Measurements from ENCODE around the gene AP3D1. TPM values are rescaled to one million over a fixed set of nuclear protein-coding genes. Genes with fewer than 3 reads are reported as not detected.
"Not testable (repeated sequence)": the region's sequence is repeated elsewhere in the genome, so short reads cannot be mapped to it uniquely, and the experiment has no call there.

Gene AP3D1
- total and polyA plus RNA-seq, 12 donors = 63.9 to 168 (median 81.9) TPM

DNA sequence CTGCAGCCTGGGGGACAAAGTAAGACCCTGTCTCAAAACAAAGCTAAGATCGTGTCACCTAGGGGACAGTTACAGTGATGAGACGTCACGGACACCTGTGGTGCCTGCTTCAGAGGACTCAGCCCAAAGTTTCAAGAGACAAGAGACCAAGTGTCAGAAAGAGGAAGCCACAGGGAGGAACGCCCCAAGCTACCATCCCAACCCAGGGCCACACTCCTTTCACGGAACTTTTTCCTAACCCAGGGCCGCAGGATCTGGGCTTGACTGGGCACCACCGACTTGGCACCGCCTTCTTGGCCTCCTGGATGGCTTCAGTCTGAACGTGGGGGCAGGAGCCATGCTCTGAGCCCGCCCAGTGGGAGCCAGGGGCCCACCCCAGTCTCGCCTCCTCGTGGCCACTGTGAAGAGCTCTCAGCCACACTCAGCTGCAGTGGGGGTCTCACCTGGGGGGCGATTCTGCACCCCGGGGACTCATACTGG is 63.7 kb downstream of the AP3D1 start:
- peak in 1 of 8 donors; percentile 9 for ATAC-seq

DNA sequence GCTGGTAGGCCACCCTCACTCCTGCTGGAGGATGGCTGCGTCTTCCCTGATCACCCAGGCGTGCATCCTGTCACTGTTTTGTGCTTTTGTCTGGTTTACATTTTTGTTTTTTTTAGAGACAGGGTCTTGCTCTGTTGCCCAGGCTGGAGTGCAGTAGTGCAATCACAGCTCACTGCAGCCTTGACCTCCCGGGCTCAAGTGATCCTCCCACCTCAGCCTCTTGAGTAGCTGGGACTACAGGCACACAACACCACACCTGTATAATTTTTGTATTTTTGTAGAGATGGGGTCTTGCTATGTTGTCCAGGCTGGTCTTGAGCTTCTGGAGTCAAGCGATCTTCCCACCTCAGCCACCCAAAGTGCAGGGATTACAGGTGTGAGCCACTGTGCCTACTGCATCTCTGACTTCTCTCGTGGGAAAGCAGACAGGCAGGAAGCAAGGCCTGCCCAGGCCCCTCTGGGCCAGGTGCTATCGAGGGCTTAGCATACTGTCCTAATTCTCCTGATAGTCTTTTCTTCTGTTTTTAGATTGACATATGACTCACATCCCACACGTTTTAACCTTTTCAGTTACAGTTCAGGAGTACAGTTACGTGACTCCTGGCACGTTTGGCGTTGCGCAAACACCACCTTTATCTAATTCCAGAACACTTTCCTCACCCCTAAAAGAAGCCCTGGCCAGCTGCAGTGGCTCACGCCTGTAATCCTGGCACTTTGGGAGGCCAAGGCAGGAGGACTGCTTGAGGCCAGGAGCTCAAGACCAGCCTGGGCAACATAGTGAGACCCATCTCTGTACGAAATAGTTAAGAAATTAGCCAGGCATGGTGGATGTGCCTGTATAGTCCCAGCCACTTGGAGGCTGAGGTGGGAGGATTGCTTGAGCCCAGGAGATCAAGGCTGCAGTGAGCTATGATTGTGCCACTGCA is 64.4 kb downstream of the AP3D1 start:
- intact Hi-C loops (cut with DNase I); H3K27me3 ChIP-seq; H3K9me3 ChIP-seq; ATAC-seq; DNase-seq: not testable (repeated sequence)
- Histone ChIP-seq H3K27ac (peak overlapping the region in 4 of 10 donors; percentile 29 to 97 (median 56)), H3K4me1 (peaks cover 3 to 98% (median 45%) of the 10 kb centered on the region in 9 donors), H3K36me3 (peaks cover 0 to 29% (median 0%) of the 10 kb centered on the region in 9 donors), H3K4me3 (peak overlapping the region in 1 of 10 donors; percentile 5)
- WGBS, 2 donors = 76 to 82% methylated on average over 13 of the region's 13 CpGs

More for the DNA sequence above, 63.7 kb downstream of the AP3D1 start:
- Histone ChIP-seq H3K9me3 (no peaks in the 10 kb centered on the region), H3K36me3 (peaks cover 0 to 23% (median 0%) of the 10 kb centered on the region in 9 donors), H3K27me3 (no peaks in the 10 kb centered on the region), H3K27ac (peak overlapping the region in 4 of 10 donors; percentile 15 to 97 (median 56)), H3K4me1 (peaks cover 3 to 98% (median 52%) of the 10 kb centered on the region in 9 donors), H3K4me3 (peak overlapping the region in 1 of 10 donors; percentile 5)
- no peak for DNase-seq
- intact Hi-C loops (cut with DNase I) = no loop called here
- 84 to 86% methylated on average over 14 of the region's 14 CpGs for WGBS, 2 donors
- TF ChIP-seq, protein P1, sequence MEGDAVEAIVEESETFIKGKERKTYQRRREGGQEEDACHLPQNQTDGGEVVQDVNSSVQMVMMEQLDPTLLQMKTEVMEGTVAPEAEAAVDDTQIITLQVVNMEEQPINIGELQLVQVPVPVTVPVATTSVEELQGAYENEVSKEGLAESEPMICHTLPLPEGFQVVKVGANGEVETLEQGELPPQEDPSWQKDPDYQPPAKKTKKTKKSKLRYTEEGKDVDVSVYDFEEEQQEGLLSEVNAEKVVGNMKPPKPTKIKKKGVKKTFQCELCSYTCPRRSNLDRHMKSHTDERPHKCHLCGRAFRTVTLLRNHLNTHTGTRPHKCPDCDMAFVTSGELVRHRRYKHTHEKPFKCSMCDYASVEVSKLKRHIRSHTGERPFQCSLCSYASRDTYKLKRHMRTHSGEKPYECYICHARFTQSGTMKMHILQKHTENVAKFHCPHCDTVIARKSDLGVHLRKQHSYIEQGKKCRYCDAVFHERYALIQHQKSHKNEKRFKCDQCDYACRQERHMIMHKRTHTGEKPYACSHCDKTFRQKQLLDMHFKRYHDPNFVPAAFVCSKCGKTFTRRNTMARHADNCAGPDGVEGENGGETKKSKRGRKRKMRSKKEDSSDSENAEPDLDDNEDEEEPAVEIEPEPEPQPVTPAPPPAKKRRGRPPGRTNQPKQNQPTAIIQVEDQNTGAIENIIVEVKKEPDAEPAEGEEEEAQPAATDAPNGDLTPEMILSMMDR (IDR thresholded peaks at IDR 0.05) = no peak

DNA sequence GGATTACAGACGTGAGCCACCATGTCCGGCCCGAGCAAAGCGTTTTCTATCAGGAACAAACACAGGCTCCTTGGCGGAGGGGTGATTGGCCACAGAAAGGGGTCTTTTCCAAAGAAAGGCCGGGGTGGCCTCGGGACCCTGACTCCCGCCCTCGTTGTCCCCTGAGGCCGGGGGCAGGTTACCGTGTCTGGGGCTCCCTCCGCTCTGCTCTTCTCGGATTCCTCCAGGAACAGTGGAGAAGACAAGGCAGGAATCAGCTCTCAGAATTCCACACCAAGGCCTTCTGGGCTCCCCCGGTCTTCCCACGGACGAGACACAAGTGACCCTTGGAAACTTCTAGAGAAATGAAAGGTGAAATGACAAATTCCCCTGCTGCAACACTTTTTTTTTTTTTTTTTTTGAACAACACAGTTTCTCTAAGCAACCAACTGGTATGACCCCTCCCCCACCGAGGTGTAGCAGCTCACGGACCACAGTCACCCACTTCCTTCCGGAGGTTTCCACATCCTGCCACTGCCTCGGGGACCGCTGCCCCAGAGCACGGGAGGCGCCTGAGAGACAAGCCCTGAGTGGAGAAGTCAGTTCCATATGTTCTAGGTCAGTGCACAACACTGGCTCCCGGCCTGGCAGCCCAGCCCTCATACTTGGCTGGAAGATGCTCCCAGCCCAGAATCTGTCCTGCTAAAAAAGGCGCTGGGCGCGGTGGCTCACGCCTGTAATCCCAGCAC is 66.2 kb downstream of the AP3D1 start:
- TF ChIP-seq, protein P1 (IDR thresholded peaks at IDR 0.05) = no peak
- intact Hi-C loops (cut with DNase I) = no loop called here
- peak overlapping the region in 6 of 10 donors; percentile 42 to 97 (median 59) for H3K27ac ChIP-seq
- no peaks in the 10 kb centered on the region for H3K9me3 ChIP-seq
- peak; percentile 59 to 64 for DNase-seq
- H3K27me3 ChIP-seq = no peaks in the 10 kb centered on the region
- H3K4me1 ChIP-seq = peaks cover 2 to 95% (median 27%) of the 10 kb centered on the region in 9 donors
- peak overlapping the region in 4 of 10 donors; percentile 0 to 63 (median 22) for H3K4me3 ChIP-seq
- ATAC-seq = peak in 7 of 8 donors; percentile 38 to 65 (median 50)
- 74 to 77% methylated on average over 28 of the region's 28 CpGs for whole genome bisulfite sequencing, 2 donors
- peaks cover 0 to 47% (median under 1%) of the 10 kb centered on the region in 9 donors for H3K36me3 ChIP-seq

DNA sequence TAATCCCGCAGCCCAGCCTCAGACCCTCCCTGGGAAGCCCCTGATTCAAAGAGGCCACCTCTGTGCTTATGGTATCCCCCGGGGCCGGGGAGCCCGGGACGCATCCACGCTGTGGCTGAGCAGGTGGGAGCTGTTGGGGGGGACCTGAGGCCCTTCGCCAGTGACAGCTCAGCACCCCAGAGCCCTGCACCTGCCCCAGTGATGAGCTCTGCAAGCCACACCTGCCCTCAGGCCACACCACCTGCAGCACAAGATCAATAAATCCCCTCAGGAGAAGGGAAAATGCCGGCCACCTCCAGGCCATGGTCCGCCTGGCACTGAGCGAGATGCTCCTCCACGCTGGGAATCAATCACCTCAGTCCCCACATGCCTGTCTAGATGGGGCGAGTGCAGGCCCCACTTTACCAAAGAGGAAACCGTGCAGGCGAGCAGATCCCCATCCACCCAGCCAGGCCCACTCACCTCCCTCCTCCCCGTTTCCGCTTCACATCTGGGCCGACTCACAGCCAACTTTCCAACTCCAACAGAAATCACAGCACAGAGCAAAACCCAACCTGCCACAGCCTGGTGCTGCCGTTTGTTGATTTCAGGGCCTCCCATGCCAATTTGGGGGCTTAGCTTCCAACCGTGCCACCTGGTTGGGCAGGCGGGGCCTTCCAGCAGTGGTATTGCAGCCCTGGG is 68.1 kb downstream of the AP3D1 start:
- peaks cover 0 to 65% (median 5%) of the 10 kb centered on the region in 9 donors for H3K36me3 ChIP-seq
- peak overlapping the region in 6 of 10 donors; percentile 7 to 63 (median 20) for H3K4me3 ChIP-seq
- H3K9me3 ChIP-seq = no peaks in the 10 kb centered on the region
- peak overlapping the region in 8 of 10 donors; percentile 18 to 97 (median 52) for H3K27ac ChIP-seq
- WGBS, 2 donors = 70 to 71% methylated on average over 20 of the region's 20 CpGs
- H3K27me3 ChIP-seq = no peaks in the 10 kb centered on the region
- peaks cover 0 to 76% (median 18%) of the 10 kb centered on the region in 9 donors for H3K4me1 ChIP-seq
- intact Hi-C loops (cut with DNase I) = no loop called here
- TF ChIP-seq, protein P1 (IDR thresholded peaks at IDR 0.05) = no peak
- ATAC-seq (peak in 5 of 8 donors; percentile 24 to 67 (median 46)), DNase-seq (peak in 1 of 2 donors; percentile 50)

Data from heart right ventricle (tissue), 16 donors.